ENCODE results near the gene TTC12. TPM values are rescaled to one million over a fixed set of nuclear protein-coding genes. Genes with fewer than 3 reads are reported as not detected.

The TTC12 gene
- total RNA-seq, 2 donors from 2014 or later = 22.3 to 134 TPM

- peaks cover 0 to 5% of the 10 kb centered on the region in 2 donors for H3K36me3 ChIP-seq (replicated peaks in 1 of 2; ENCODE audit: insufficient read depth in 1 of 2, low read depth in 2 of 2)
These were observed 18.4 kb downstream of the TTC12 start for GRCh38 chr11:113332638-113333329.

GRCh38 chr11:113334183-113334582, 19.8 kb downstream of the TTC12 start:
- TF ChIP-seq POLR2A (IDR thresholded peaks at IDR 0.05) = no peak
- TF ChIP-seq CTCF (IDR thresholded peaks at IDR 0.05) = no peak
- H3K27ac ChIP-seq = no peak overlapping the region
- DNase-seq = no peak
- peaks cover 0 to 5% of the 10 kb centered on the region in 2 donors for H3K36me3 ChIP-seq (replicated peaks in 1 of 2; ENCODE audit: insufficient read depth in 1 of 2, low read depth in 2 of 2)
- intact Hi-C loops (cut with DNase I) = no loop called here
- 94 to 100% methylated on average over 1 of the region's 1 CpG for WGBS, 2 donors
- H3K9me3 ChIP-seq = no peaks in the 10 kb centered on the region
- no peaks in the 10 kb centered on the region for H3K4me1 ChIP-seq
- ATAC-seq = no peak
- H3K27me3 ChIP-seq = no peaks in the 10 kb centered on the region
- H3K4me3 ChIP-seq = no peak overlapping the region

More at GRCh38 chr11:113332638-113333329, 18.4 kb downstream of the TTC12 start:
- no peak for ATAC-seq
- Histone ChIP-seq H3K9me3 (no peaks in the 10 kb centered on the region), H3K4me1 (no peaks in the 10 kb centered on the region), H3K4me3 (no peak overlapping the region), H3K27ac (no peak overlapping the region), H3K27me3 (no peaks in the 10 kb centered on the region)
- intact Hi-C loops (cut with DNase I) = no loop called here
- no peak for DNase-seq
- 90 to 95% methylated on average over 6 of the region's 6 CpGs for WGBS, 2 donors
- TF ChIP-seq CTCF (IDR thresholded peaks at IDR 0.05) (no peak), POLR2A (IDR thresholded peaks at IDR 0.05) (no peak)

GRCh38 chr11:113338730-113339129, 24.3 kb downstream of the TTC12 start:
- no peak overlapping the region for H3K27ac ChIP-seq
- H3K4me3 ChIP-seq = no peak overlapping the region
- H3K4me1 ChIP-seq = no peaks in the 10 kb centered on the region
- peaks cover 0 to 17% of the 10 kb centered on the region in 2 donors for H3K36me3 ChIP-seq (replicated peaks in 1 of 2; ENCODE audit: insufficient read depth in 1 of 2, low read depth in 2 of 2)
- no peaks in the 10 kb centered on the region for H3K27me3 ChIP-seq
- no peak for ATAC-seq
- no peaks in the 10 kb centered on the region for H3K9me3 ChIP-seq
- intact Hi-C loops (cut with DNase I) = no loop called here
- TF ChIP-seq POLR2A (IDR thresholded peaks at IDR 0.05) (no peak), CTCF (IDR thresholded peaks at IDR 0.05) (no peak)
- 85 to 92% methylated on average over 4 of the region's 4 CpGs for WGBS, 2 donors
- DNase-seq = no peak

DNA sequence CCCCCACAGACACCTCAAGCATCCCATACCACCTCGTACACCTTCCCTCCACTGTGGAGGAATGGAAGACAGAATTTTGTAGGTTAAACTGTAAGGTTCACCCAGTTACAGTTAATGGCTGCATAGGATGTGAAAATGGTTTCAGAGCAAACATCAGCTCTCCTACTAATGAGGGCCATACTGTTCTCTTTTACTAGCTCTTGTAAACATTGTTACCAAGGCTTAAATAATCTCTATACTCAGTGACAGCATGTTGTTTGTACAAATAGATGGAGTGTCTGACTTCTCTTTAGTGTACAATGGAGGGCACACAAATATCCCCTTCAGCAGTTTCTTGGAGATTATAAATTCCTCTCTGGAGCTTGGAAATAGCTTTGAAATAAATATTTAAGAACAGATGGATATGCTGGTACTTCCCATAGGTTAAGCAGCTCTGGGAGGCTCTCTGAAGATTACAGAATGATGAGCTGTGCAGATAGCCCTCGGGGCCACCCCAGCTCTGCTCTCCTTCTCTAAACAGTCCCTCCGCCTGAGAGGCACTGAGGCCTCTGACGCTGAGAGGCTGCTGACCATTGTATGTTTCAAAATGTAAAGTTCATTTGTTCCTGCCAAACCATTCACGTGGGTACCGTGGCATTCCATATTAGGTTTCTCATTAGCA, 25.7 kb downstream of the TTC12 start:
- DNase-seq = no peak
- Histone ChIP-seq H3K9me3 (no peaks in the 10 kb centered on the region), H3K4me3 (no peak overlapping the region), H3K27me3 (no peaks in the 10 kb centered on the region), H3K4me1 (no peaks in the 10 kb centered on the region), H3K36me3 (replicated peaks in 1 of 2; ENCODE audit: insufficient read depth in 1 of 2, low read depth in 2 of 2) (peaks cover 0 to 21% of the 10 kb centered on the region in 2 donors), H3K27ac (no peak overlapping the region)
- WGBS, 2 donors = 85 to 86% methylated on average over 6 of the region's 6 CpGs
- ATAC-seq = no peak
- no peak for TF ChIP-seq POLR2A (IDR thresholded peaks at IDR 0.05)
- TF ChIP-seq CTCF (IDR thresholded peaks at IDR 0.05) = no peak
- intact Hi-C loops (cut with DNase I) = no loop called here

Data from body of pancreas (tissue), 4 donors.